Gastroesophageal sphincter (tissue), 3 donors: Measurements from ENCODE around the gene ABLIM2.

Experiments used
- EP300 ChIP-seq: sonication (generic); formaldehyde crosslinking; IDR thresholded peaks from one replicate; pipeline ENCODE4 v1.6.1; 2017; ENCODE audit warnings: antibody characterized with exemption, mild to moderate bottlenecking
- POLR2A ChIP-seq, 2 donors: fragments of 450-650 bp; IDR thresholded peaks; one replicate each; pipeline ENCODE4 v1.6.1; 2017; ENCODE audit warnings: antibody characterized with exemption in 2 of 2, mild to moderate bottlenecking in 2 of 2, moderate library complexity in 1 of 2
- TF ChIP-seq, protein P1 (sequence below), 4 experiments: fragments of 200-600 bp in 2 of 4; fragments of 450-650 bp in 2 of 4; sonication (generic) in 1 of 4; IDR thresholded peaks; one replicate each; pipeline ENCODE4 v1.5.1; 2017 to 2019; ENCODE audit warnings: antibody characterized with exemption in 4 of 4, mild to moderate bottlenecking in 2 of 4, moderate library complexity in 2 of 4

DNA sequence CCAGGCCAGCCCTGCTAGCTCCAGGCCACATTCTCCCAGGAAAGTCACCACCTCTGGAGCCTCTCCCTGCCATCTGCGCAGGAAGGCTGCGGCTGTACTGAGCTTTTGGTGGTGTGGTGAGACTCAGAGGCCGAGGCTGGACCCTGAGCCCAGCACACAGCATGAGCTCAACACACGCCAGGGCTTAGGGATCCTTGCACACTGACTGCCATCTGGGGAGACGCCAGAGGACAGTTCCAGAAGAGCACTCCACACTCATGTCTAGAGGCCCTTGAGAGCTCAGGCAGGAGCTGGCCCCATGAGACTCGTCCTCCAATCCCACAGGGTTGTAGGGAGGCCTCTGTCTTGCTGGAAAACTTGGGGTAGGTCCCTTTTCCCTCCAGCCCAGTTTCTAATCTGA is 40.6 kb downstream of the ABLIM2 start:
- TF ChIP-seq, protein P1, sequence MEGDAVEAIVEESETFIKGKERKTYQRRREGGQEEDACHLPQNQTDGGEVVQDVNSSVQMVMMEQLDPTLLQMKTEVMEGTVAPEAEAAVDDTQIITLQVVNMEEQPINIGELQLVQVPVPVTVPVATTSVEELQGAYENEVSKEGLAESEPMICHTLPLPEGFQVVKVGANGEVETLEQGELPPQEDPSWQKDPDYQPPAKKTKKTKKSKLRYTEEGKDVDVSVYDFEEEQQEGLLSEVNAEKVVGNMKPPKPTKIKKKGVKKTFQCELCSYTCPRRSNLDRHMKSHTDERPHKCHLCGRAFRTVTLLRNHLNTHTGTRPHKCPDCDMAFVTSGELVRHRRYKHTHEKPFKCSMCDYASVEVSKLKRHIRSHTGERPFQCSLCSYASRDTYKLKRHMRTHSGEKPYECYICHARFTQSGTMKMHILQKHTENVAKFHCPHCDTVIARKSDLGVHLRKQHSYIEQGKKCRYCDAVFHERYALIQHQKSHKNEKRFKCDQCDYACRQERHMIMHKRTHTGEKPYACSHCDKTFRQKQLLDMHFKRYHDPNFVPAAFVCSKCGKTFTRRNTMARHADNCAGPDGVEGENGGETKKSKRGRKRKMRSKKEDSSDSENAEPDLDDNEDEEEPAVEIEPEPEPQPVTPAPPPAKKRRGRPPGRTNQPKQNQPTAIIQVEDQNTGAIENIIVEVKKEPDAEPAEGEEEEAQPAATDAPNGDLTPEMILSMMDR (IDR thresholded peaks at IDR 0.05) = no peak
- TF ChIP-seq EP300 (no peak), POLR2A (IDR thresholded peaks at IDR 0.05) (no peak)
